GM21423 (cell line): ENCODE data around the gene PTPRK.

Experiments
- ATAC-seq: cut with Tn5 transposase; IDR thresholded peaks from one replicate; pipeline ENCODE4 v1.9.1; 2021; ENCODE audit warnings: mild to moderate bottlenecking, moderate library complexity; ENCODE audit not compliant: unreplicated experiment

The PTPRK gene

DNA sequence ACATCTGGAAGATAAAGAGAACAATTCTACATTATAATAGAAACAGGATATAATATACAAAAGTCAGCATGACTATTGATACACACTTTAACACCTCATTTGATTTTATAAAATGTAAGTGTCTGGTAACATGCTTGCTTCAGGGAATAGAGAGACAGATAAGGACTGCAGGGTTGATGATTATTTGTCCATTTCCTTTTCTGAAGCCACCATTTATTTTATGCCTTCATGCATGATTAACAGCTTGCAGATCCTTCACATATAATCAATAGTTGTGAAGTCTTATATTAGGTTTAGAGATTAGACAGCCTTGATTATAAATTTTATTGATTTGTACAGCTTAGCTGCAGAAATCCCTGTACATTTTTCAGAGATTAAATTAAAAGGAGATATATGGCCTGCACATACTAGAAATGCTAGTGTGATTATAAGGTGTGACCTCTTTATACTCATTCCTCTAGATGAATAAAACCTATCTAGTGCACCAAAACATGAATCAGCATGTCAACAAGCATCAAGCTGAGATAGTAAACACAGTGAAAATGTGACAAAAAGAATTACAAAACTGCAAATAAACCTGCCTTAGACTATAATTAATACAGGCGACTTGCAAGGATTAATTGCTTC lies 420.7 kb downstream of the PTPRK start:
- ATAC-seq, result no peak

DNA sequence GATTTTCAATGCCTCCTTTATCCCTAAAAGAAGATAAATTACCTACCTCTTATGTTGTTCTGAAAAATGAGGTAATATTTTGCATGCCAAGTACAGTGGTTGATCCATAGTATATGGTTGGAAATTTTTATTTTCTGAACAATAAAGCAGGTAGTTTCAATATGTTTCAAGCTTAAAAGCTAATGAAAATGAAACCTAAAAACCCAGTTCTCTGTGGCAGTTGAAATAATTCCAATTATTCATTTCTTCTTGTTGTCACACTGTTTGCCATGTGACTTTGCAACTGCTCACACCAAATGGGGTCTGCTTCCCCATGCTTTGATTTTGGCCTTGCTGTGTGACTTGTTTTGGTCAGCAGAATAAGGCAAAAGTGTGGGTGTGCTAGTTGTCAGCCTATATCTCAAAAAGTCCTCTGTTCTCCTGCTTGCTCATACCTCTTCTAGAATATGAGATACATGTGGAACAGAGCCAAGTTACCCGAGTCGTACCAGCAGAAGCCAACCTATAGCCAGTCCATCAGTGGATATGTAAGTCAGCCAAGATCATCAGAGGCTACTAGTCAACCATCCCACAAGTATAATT lies 422.3 kb downstream of the PTPRK start:
- peak; percentile 41 for ATAC-seq

DNA sequence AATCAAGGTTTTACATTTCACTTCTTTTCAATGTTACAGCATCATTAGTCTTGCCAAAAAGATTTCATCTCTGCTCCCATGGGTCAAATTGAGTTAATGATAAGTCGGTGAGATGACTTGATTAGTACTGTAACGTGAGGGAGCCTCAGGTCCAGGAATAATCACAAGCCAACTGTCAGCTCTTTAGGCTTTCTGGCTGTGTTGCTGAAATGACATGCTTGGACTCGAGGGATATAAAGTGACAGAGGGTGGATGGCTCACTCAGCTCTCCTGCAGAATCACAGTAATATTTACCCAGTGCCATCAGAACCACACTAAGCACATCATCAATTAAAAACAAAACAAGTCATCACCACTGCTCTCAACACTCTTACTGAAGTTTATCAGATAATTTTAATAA lies 423.4 kb downstream of the PTPRK start:
- no peak for ATAC-seq

DNA sequence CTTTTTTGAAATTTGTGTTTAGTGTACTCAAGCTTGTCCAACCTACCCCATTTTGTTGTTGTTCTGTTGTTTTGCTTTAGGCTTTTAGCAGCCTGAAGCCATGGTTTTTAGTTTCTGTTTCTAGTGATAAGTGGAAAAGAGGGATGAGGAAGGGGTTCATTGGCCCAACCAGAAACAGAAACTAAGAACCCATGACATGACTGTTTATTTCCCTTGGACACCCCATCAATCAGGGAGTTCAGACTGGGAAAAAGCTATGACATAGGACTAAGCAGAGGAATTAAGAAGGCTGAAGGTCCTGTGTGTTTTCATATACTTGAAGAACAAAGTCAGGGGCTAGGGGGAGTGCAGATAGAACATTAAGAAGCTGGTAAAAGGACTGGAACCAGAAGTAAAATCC lies 425.0 kb downstream of the PTPRK start:
- no peak for ATAC-seq

DNA sequence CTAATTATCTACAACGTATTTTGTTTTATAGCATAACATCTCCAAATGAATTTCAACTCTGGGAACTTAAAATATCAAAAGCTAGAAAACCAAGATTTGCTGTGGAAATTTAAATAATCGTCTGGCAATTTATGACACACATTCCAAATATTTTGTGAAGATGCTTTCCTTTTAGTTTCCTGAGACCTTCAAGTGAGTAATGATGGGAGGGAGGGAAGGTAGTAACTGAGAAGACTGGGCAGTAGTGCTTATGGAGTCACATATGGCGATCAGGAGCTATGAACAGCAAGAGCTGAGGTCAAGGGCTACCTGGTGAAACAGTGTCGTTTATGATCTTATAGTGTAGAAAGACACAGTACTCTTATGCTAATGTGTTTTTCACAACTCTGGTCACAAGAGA lies 441.4 kb downstream of the PTPRK start:
- ATAC-seq, result no peak

DNA sequence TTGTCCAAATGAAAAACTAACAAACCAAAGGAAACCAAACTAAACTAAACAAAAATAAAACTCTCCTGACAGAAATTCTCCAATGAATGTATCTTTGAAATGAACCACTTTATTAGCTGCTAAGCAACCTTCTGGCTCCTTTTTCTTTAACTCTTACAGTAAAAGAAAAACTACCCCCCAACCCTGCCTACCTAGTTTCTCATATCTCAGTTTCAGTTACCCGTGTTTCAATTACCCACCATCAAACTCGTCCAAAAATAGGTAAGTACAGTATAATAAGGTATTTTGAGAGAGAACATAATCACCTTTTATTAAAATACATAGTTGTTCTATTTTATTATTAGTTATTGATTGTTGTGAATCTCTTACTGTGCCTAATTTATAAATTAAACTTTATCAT lies 442.1 kb downstream of the PTPRK start:
- ATAC-seq, result peak; percentile 72

DNA sequence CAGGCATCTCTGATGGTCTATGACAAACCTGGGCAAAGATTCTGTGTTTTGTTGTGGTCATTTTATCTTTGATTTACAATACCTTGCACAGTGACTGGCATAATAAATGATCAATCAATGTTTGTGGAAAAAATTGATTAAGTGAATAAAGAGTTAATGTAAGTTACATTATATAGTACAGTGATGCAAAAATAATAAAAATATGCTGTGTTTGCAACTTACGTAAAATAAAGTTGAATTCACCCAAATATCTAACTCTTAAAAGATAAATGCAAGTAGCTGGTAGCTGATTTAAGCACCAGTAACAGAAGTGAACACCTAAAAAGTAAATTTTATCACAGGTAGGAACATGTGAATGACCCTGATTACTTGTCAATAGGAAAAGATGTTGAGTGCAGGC lies 443.6 kb downstream of the PTPRK start:
- ATAC-seq, result no peak

DNA sequence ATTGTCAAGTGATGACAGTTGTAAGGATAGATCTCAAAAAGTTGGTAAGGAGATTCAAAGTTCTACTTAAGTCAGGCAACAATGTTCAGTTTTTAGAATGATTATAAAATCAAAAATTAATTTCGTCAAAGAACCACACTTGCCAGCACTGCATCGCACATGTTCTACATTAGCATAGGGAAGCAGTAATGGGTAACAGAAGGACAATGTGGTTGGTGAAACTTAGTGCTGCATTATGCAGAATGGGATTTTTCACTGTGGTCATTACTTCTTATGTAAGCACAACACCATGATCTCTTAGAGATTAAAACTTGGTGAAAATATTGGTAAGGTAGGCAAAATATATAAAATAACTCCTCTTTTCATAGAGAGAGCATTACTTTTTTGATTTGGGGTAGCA lies 445.8 kb downstream of the PTPRK start:
- ATAC-seq, result no peak

DNA sequence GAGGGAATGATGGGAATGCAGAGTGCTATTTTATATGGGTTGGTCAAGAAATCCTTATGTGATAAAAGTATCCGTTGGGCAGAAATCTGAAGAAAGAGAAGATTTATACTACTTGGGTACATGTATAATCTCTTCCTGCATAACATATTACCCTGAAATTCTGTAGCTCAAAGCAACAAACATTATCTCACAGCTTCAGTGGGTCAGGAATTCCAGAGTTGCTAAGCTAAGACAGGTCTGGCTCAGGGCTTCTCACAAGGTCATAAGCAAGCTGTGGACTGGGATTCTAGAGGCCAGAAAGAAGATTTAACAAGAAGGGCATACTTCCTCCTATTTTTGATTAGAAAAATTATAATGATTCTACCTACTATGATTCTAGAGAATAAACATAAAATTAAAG lies 447.0 kb downstream of the PTPRK start:
- ATAC-seq, result no peak

DNA sequence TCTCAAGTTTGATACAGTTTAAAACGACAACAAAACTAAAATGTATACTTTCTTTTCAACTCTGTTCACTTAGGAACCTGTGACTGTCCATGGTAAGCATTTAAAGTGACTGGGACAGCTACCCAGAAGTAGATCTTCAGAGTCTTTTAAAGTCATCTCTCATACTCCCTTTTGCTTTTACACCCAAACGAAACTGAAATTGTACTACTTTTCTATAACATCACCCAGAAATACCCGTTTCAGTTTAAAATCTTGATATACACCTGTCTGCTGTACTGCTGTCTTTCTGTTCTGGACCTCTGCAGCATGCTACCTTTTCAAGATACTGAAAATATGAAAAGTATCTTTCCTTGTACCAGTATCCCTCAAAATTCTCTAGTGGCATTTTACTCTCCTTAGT lies 449.2 kb downstream of the PTPRK start:
- ATAC-seq, result no peak

DNA sequence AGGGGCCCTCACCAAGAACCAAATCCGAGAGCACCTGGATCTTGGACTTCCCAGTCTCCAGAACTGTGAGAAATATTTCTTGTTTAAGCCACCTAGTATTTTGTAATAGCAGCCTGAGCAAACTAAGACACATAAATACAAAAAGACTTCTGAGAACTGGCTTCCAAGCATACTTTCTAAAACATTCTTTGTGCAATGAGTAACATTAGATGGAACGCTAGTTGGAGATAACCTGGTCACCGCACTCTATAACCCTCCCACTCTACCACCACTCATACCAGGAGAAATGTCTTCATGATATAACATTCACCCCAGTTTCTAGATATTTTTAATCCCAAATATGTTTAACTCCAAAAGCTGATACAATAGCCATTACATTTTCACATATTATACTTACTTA lies 450.0 kb downstream of the PTPRK start:
- ATAC-seq, result no peak

DNA sequence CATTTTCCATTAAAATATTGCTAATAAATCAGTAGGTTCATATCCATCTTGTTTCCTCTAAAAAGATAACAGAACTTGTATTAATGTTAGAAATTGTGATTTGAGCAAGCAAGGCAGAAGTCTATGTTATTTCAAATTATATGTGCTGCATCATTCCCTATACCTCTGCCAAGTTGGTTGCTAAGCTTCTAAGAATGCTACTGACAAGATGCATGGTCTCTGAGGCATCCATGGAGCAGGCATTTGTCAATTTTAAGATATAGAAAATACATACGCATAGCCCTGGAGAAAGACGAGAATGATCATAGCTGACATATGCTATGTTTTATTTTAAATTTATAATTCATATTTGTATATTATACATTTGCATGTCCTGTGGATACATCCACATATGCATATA lies 451.2 kb downstream of the PTPRK start:
- ATAC-seq, result no peak

DNA sequence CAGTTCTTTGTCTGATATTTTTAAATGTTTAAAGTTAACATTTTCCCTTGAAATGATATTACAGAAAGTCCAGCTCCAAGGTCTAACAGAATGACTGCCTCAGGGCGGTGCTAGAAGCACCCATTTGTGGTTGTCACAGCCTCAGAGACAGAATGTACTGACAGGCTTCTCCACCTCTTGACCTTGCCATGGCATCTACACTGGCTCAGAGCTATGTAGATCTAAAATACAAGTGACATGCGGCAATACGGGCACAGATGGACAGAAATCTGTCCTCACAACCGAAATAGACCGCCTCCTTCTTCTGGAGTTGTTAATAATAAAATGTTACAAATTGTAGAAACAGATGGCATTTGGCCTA lies 452.3 kb downstream of the PTPRK start:
- ATAC-seq, result no peak

DNA sequence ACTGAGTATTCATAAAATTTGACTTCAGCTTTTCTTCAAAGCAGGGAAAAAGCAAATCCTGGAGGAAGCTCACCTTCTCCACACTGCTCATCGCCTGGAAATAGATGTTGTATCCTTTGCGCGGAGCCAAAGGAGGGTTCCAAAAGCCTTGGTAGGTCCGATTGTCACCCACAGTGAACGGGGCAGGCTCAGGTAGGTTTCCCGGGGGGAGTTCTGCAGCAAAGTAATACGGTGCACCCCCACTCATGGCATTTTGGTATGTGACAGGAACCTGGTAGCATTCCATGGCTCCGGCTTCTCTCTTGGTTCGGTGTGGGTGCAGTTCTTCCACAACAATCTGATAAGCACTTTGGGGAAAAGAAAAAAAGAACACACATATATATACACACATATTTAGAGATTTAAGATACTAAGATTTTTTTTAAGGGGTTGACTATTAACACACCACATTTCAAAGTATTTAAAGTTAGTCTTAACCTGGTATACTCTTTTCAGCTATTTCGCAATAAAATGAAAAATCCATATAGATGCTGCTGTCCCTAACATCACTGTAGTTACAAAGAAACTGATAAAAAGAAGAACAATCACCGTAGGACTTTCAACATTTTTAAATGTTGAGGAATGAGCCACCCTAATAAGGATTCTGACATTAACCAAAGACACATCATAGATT lies 452.8 kb downstream of the PTPRK start:
- ATAC-seq, result no peak

DNA sequence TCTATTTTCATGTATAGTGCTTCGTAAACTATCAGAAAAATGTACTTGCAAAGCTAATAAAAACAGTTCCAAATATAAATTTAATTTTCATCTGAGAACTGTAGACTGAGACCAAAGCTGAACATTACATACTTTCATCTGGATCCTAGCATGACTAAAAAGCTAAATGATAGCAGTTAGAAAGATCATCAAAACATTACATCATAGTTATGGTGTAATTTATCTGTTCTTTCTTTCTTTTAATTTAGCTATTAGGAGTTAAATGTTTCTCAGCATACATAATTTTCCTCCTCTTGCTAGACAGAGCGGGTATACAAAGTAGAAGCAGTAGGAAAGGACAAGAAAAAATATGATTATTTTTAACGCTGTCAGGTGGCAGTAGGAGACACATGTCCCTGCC lies 455.3 kb downstream of the PTPRK start:
- ATAC-seq, result no peak

DNA sequence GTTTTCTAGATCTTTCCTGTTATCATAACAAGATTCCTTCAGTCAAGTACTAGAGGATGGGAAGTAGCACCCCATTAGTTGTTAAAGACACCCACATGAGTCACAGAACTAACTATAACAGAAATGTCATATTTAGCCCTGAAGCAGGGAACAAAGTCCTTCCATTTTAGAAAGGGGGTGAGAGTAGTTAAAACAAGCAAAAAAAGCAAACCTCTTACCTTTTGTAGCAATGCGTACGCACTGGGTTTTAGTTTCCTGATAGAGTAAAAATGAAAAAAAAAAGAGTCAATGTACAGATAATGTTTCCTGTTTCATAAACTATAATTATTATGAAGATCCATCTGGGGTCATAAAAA lies 455.9 kb downstream of the PTPRK start:
- no peak for ATAC-seq

DNA sequence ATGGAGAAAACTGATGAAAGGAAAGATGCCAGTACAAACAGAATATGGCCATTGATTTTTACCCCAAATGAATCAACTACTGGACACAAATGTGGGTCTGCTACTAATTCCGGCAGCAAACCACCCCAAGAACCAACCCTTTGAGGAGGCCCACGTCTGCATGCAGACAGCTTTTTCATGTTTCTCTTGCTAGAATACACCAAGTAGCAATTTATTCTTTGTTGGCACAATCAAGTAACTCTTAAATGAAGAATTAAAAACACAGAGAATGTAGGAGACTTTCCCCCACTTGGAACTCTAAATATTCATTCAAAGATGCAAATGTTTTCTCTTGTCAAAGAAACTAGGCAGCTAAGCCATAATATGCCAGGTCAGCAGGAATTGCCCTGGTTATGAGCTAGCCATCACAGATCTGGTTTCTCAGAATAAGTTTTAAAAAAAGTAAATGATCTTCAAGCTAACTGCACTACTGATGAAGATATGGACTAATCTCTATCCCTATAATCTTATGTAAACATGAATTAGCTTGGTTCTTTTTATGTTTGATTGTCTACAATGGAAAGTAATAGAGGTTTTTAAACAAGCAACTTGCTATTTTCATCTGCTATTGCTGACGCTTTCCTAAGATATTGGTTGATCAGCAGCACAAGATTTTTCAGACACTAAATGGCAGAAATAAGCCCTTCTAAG lies 456.4 kb downstream of the PTPRK start:
- no peak for ATAC-seq

DNA sequence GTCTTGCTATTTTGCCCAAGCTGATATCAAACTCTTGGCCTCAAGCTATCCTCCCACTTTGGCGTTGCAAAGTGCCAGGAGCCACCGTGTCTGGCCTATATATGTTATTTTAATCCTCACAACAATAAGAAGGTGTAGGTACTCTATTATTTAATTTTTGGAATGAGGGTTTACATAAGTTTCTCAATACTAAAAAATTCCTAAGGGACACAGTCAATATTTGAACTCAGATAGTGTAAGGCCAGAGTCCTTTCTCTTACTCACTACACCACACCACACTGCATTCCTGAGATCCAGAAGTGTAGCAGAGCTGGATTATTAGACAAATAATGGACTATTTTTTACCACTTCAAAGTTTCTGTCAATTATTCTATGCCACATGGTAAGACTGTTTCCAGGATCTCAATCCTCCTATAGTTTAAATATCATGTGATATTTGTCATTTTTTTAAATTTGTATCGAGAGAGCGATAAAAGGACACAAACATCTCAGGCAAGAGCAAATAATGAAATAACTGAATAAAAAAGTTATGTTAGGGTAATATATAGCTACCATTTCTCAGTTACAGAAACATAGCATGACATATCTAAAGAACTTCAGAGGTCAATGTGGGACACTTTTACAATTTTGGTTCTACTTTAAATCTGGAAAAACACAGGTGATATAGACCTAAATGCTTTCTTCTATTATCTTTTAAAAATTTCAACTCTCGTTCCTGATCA lies 457.4 kb downstream of the PTPRK start:
- ATAC-seq, result no peak

DNA sequence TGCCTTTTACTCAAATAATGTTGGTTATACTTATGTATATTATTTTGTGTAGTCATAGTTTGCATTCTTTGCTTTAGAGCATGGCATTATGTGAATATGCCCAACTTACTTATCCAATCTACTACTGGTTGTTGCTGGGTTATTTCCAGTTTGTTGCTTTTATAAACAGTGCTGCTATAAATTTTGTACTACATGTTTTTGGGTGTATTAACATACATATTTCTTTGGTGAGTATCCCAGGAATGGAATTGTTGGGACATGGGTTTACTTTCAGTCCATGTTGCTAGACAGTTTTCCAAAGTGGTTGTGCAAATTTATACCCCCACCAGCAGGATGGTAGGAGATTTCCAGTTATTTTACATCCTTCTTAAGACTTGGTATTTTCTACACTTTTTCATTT lies 462.5 kb downstream of the PTPRK start:
- ATAC-seq, result no peak

DNA sequence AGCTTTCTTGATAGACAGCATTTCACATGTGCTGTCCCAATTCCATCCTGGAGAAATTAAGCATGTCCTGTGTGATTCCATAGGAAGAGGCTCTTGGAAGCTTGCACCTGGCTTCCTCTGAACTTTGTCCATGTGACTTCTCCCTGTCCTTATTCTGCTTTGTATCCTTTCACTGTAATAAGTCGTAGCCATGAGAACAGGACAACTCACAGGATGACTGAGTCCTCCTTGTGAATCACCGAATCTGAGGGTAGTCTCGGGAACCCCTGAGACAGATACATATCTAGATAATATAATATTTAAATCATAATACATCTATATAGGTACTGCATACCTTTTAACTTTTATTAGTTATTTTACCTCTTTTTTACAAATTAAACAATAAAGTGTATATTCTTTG lies 462.9 kb downstream of the PTPRK start:
- no peak for ATAC-seq

DNA sequence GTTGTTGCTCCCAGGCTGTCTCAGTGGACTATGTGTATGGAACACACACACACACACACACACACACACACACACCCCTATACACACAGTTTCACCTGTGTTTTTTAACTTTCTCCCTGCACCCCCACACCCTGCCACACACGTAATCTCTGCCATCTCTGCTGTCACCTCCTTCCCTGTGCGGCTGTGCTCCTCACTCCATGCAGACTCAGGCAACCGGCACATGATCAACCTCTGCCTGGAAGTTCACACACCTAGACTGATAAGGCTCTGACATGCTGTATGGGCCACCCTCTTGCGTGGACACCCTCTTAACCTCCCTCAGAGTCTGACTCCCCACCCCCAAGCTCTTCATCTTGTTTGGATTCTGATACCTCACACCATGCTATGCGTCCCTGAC lies 467.3 kb downstream of the PTPRK start:
- ATAC-seq, result no peak

DNA sequence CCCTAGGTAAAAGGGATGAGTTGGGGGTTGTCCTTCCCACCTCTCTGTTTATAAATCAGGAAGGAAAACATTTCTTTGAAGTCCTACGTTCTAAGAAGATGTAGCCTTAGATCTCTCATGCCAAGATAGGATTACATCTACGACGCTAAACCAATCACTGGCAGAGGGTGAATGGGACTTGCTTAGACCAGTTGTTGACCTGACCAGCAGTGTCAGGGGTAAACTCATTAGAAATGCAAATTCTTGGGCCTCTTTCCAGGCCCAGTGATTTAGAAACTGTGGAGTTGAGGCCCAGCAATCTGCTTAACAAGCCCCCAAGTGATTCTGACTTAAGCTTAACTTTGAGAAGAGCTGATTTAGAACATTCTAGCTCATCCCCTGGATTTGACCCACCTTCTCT lies 472.4 kb downstream of the PTPRK start:
- ATAC-seq, result no peak
